DND-41 (cell line): ENCODE data around the gene ARHGEF16.

Experiments
- ATAC-seq: fragments of 200-7000 bp; cut with Tn5 transposase; 3 replicates; pipeline ENCODE4 v1.9.1; 2021; ENCODE audit warnings: low read depth; ENCODE audit not compliant: insufficient read depth
- DNase-seq: peaks from one replicate; pipeline ENCODE4 v3.0.0-alpha.2; 2020
- H2AFZ ChIP-seq: 2 replicates; pipeline ENCODE4 v1.6.0; 2012; ENCODE audit warnings: low read depth, low read length
- H3K27ac ChIP-seq: 2 replicates; pipeline ENCODE4 v1.5.1; 2012; ENCODE audit warnings: low read length, inconsistent platforms
- H3K27me3 ChIP-seq: fragments of 200-600 bp; sonication (generic); 2 replicates; pipeline ENCODE4 v1.6.0; 2012; ENCODE audit warnings: low read length, mild to moderate bottlenecking, inconsistent platforms; ENCODE audit not compliant: insufficient read depth, poor library complexity
- H3K36me3 ChIP-seq: 2 replicates; pipeline ENCODE4 v1.5.1; 2012; ENCODE audit warnings: low read length, inconsistent platforms; ENCODE audit not compliant: insufficient read depth
- H3K4me1 ChIP-seq: 2 replicates; pipeline ENCODE4 v1.5.1; 2012; ENCODE audit warnings: mild to moderate bottlenecking, low read length; ENCODE audit not compliant: insufficient read depth
- H3K4me2 ChIP-seq: 2 replicates; pipeline ENCODE4 v1.6.0; 2012; ENCODE audit warnings: mild to moderate bottlenecking, moderate library complexity, low read length, inconsistent platforms; ENCODE audit not compliant: insufficient read depth
- H3K4me3 ChIP-seq, 2 experiments: fragments of 200-600 bp in 1 of 2; shearing (Covaris generic) in 1 of 2; 2 replicates each; pipeline ENCODE4 v1.5.1; 2012 to 2016; ENCODE audit warnings: inconsistent platforms in 2 of 2, low read length in 2 of 2, mild to moderate bottlenecking in 2 of 2, low read depth in 1 of 2, moderate library complexity in 1 of 2
- H3K79me2 ChIP-seq: 2 replicates; pipeline ENCODE4 v1.6.0; 2012; ENCODE audit warnings: low read length, inconsistent platforms; ENCODE audit not compliant: insufficient read depth
- H3K9ac ChIP-seq: 2 replicates; pipeline ENCODE4 v1.6.0; 2012; ENCODE audit warnings: low read depth, mild to moderate bottlenecking, inconsistent platforms, low read length, moderate library complexity
- H3K9me3 ChIP-seq: 2 replicates; pipeline ENCODE4 v1.5.1; 2012; ENCODE audit warnings: low read length, moderate library complexity, mild to moderate bottlenecking, inconsistent platforms; ENCODE audit not compliant: insufficient read depth, severe bottlenecking
- H4K20me1 ChIP-seq: 2 replicates; pipeline ENCODE4 v1.6.0; 2012; ENCODE audit warnings: low read length; ENCODE audit not compliant: insufficient read depth
- CTCF ChIP-seq: IDR thresholded peaks from 2 replicates; pipeline ENCODE4 v1.5.1; 2012; ENCODE audit warnings: borderline replicate concordance, low read length, moderate library complexity, mild to moderate bottlenecking; ENCODE audit not compliant: poor library complexity, severe bottlenecking; ENCODE audit errors: extremely low read depth
- EZH2 ChIP-seq: IDR thresholded peaks from 3 replicates; pipeline ENCODE4 v1.6.1; 2012; ENCODE audit warnings: borderline replicate concordance, low read depth, mild to moderate bottlenecking, moderate library complexity, low read length, inconsistent platforms; ENCODE audit not compliant: severe bottlenecking

ARHGEF16 gene

GRCh38 chr1:3469104-3469848 is 14.8 kb downstream of the ARHGEF16 start:
- peaks cover 5% of the 10 kb centered on the region for H4K20me1 ChIP-seq
- H3K79me2 ChIP-seq: no peaks in the 10 kb centered on the region
- H3K4me3 ChIP-seq: no peak overlapping the region
- no peak for ATAC-seq
- no peaks in the 10 kb centered on the region for H3K4me1 ChIP-seq
- H2AFZ ChIP-seq: no peak overlapping the region
- H3K27me3 ChIP-seq: peaks cover 6% of the 10 kb centered on the region
- H3K4me2 ChIP-seq: no peak overlapping the region
- no peak overlapping the region for H3K27ac ChIP-seq
- DNase-seq: no peak
- H3K9ac ChIP-seq: no peak overlapping the region
- H3K9me3 ChIP-seq: no peaks in the 10 kb centered on the region
- TF ChIP-seq EZH2 (no peak), CTCF (no peak)
- no peaks in the 10 kb centered on the region for H3K36me3 ChIP-seq

- TF ChIP-seq CTCF: no peak
- TF ChIP-seq EZH2: no peak
- no peak overlapping the region for H3K4me3 ChIP-seq
- peaks cover 5% of the 10 kb centered on the region; the same call in 1 of the 2 replicates for H4K20me1 ChIP-seq
- ATAC-seq (no peak), DNase-seq (no peak)
- H3K27ac ChIP-seq: no peak overlapping the region
- no peaks in the 10 kb centered on the region for H3K9me3 ChIP-seq
- H3K27me3 ChIP-seq: peaks cover 6% of the 10 kb centered on the region
- H3K4me1 ChIP-seq: no peaks in the 10 kb centered on the region
- H3K36me3 ChIP-seq: no peaks in the 10 kb centered on the region
- H2AFZ ChIP-seq: no peak overlapping the region
- H3K4me2 ChIP-seq: no peak overlapping the region
- no peak overlapping the region for H3K9ac ChIP-seq
- H3K79me2 ChIP-seq: no peaks in the 10 kb centered on the region
Measured at GRCh38 chr1:3469849-3470649, 15.6 kb downstream of the ARHGEF16 start.

DNA sequence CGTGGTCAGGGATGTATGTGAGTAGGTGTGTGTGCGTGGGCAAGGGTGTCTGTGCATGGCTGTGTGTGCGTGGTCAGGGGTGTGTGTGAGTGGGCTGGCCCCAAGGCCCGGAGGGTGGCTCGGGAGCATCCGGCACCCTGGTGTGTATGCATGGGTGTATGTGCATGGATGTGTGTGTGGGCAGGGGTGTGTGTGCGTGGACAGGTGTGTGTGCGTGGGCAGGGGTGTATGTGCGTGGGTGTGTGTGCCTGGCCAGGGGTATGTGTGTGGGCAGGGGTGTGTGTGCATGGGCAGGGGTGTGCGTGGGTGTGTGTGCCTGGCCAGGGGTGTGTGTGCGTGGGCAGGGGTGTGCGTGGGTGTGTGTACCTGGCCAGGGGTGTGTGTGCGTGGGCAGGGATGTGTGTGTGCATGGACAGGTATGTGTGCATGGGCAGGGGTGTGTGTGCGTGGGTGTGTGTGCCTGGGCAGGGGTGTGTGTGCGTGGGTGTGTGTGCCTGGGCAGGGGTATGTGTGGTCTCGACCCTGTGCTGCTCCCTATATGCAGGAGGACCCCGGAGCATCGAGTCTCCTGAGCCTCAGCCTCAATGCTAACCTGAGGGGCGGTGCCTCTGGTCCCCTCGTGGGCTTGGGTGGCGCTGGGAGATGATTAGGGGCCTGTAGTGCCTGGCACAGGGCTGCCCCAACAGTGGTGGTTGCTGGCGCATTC is 16.3 kb downstream of the ARHGEF16 start:
- TF ChIP-seq EZH2 (no peak), CTCF (no peak)
- Histone ChIP-seq H3K27ac (no peak overlapping the region), H3K27me3 (peaks cover 4% of the 10 kb centered on the region), H3K9ac (no peak overlapping the region), H2AFZ (no peak overlapping the region), H3K36me3 (no peaks in the 10 kb centered on the region), H3K9me3 (no peaks in the 10 kb centered on the region), H4K20me1 (peaks cover 5% of the 10 kb centered on the region; the same call in 1 of the 2 replicates), H3K79me2 (no peaks in the 10 kb centered on the region), H3K4me1 (no peaks in the 10 kb centered on the region), H3K4me2 (no peak overlapping the region), H3K4me3 (no peak overlapping the region)
- no peak; the same call in 2 of the 3 replicates for ATAC-seq
- DNase-seq: no peak
